Osteocyte (in vitro differentiated cells): Measurements from ENCODE around the gene PICALM. TPM values are rescaled to one million over a fixed set of nuclear protein-coding genes. Genes with fewer than 3 reads are reported as not detected.
A peak's percentile ranks its signal among the peaks of the same experiment; 100 is the strongest.
"Not testable (repeated sequence)": the region's sequence is repeated elsewhere in the genome, so short reads cannot be mapped to it uniquely, and the experiment has no call there.

Experiments used
- DNase-seq: peaks from one replicate; pipeline ENCODE4 v3.0.0; 2021; ENCODE audit warnings: mixed read lengths; ENCODE audit not compliant: unreplicated experiment; ENCODE audit errors: extremely low spot score
- H3K27ac Mint-ChIP-seq: one replicate; pipeline ENCODE4 v1.8.0; 2021; ENCODE audit warnings: mild to moderate bottlenecking, mixed read lengths; ENCODE audit not compliant: unreplicated experiment
- H3K27me3 Mint-ChIP-seq: one replicate; pipeline ENCODE4 v1.8.0; 2021; ENCODE audit warnings: mixed read lengths; ENCODE audit not compliant: unreplicated experiment
- H3K36me3 Mint-ChIP-seq: one replicate; pipeline ENCODE4 v1.8.0; 2021; ENCODE audit warnings: mixed read lengths; ENCODE audit not compliant: unreplicated experiment
- H3K4me1 Mint-ChIP-seq: one replicate; pipeline ENCODE4 v1.8.0; 2021; ENCODE audit warnings: mixed read lengths; ENCODE audit not compliant: unreplicated experiment
- H3K4me3 Mint-ChIP-seq: one replicate; pipeline ENCODE4 v1.8.0; 2021; ENCODE audit warnings: mild to moderate bottlenecking, moderate library complexity, mixed read lengths; ENCODE audit not compliant: unreplicated experiment
- H3K9me3 Mint-ChIP-seq: one replicate; pipeline ENCODE4 v1.8.0; 2021; ENCODE audit warnings: mixed read lengths; ENCODE audit not compliant: unreplicated experiment
- CTCF ChIP-seq: fragments of 200-600 bp; sonication (generic); IDR thresholded peaks from 2 replicates; pipeline ENCODE4 v1.5.0; 2021; ENCODE audit warnings: antibody characterized with exemption, mild to moderate bottlenecking, moderate library complexity
- total RNA-seq: library from RNA; stranded (reverse); gene quantifications from 2 replicates; pipeline ENCODE4 v1.2.1, GENCODE V29; 2021

Gene PICALM
- total RNA-seq, 1 donor from 2014 or later: 267 TPM

DNA sequence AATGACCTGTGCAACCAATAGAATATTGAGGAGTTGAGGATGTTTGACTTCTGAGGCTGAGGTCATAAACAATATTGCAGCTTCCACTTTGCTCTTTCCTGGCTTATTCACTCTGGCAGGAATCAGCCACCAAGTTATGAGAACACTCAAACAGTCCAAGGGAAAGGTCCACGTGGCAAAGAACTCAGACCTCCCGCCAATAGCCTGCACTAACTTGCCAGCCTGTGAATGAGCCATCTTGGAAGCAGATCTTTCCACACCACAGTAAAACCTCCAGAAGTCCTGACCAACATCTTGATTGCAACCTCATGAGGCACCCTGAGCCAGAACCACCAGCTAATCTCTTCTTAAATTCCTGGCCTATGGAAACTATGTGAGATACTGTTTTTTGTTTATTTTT lies 22.7 kb upstream of the PICALM start:
- DNase-seq: no peak
- Mint-ChIP-seq H3K27me3 (no peaks in the 10 kb centered on the region), H3K4me1 (peaks cover 47% of the 10 kb centered on the region), H3K36me3 (peaks cover 2% of the 10 kb centered on the region), H3K27ac (peak overlapping the region; percentile 55), H3K9me3 (peaks cover 4% of the 10 kb centered on the region), H3K4me3 (no peak overlapping the region)
- no peak for TF ChIP-seq CTCF

- Mint-ChIP-seq H3K4me3 (no peak overlapping the region), H3K36me3 (peaks cover 4% of the 10 kb centered on the region), H3K9me3 (peaks cover 7% of the 10 kb centered on the region), H3K27ac (peak overlapping the region; percentile 55), H3K4me1 (peaks cover 52% of the 10 kb centered on the region), H3K27me3 (no peaks in the 10 kb centered on the region)
- TF ChIP-seq CTCF: no peak
- no peak for DNase-seq
Observed at GRCh38 chr11:86091086-86091485, 22.2 kb upstream of the PICALM start.

DNA sequence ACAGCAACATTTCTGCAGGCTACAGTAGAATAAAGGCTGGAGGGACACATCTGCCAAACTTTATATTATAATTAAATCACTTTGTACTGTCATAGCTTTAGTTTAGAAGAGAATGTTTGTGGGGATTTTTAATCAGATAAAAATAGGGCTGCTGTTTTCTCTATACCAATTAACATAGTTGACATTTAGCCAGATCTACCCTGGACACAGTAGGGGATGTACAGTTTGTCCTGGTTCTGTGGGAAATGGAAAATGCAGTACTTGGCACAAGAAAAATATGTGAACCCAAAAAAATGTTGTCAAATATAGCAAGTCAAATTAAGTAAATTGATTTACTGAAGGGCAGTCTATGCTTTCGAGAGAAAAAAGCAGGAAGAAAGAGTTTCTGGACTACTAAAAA lies 20.8 kb upstream of the PICALM start:
- Mint-ChIP-seq H3K9me3 (peaks cover 7% of the 10 kb centered on the region), H3K27ac (peak overlapping the region; percentile 76), H3K36me3 (peaks cover 4% of the 10 kb centered on the region), H3K4me3 (no peak overlapping the region), H3K4me1 (peaks cover 59% of the 10 kb centered on the region), H3K27me3 (no peaks in the 10 kb centered on the region)
- no peak for TF ChIP-seq CTCF
- no peak for DNase-seq

GRCh38 chr11:86087688-86088087 lies 18.8 kb upstream of the PICALM start:
- not testable (repeated sequence) for H3K36me3 Mint-ChIP-seq, H3K27ac Mint-ChIP-seq, H3K9me3 Mint-ChIP-seq, H3K4me3 Mint-ChIP-seq, DNase-seq, H3K27me3 Mint-ChIP-seq
- peaks cover 55% of the 10 kb centered on the region for H3K4me1 Mint-ChIP-seq

DNA sequence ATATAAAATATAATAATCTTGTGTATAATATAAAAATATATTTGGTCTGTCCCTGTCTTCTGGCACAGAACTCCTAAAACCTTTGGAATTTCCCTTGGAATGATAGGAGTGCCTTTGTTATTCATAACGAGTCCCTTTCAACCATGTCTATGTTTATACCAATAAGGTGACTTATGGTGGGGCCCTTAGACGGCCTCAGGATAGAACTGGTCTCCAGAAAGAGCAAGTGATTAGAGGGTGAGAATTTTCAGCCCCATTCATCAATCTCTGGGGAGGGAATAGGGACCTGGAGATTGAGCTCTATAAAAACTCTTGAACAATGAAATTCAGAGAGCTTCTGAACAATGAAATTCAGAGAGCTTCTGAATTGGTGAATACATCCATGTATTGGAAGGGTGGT lies 18.4 kb upstream of the PICALM start:
- Mint-ChIP-seq H3K27me3 (no peaks in the 10 kb centered on the region), H3K4me1 (peaks cover 55% of the 10 kb centered on the region), H3K36me3 (peaks cover 4% of the 10 kb centered on the region), H3K9me3 (peaks cover 12% of the 10 kb centered on the region), H3K4me3 (no peak overlapping the region), H3K27ac (no peak overlapping the region)
- no peak for TF ChIP-seq CTCF
- no peak for DNase-seq

DNA sequence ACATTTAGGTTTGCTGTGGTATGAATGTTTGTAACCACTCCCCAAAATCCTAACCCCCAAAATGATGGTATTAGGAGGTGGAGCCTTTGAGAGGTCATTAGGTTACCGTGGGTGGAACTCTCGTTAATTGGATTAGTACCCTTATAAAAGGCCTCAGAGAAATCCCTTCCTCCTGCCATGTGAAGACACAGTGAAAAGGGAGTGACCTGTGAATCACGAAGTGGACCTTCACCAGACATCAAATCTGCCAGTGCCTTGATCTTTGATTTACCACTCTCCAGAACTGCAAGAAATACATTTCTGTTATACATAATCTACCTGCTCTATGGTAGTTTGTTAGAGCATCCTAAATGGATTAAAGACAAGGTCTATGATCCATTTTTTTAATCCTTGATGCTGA lies 12.6 kb upstream of the PICALM start:
- no peak for TF ChIP-seq CTCF
- H3K36me3 Mint-ChIP-seq: peaks cover under 1% of the 10 kb centered on the region
- H3K27ac Mint-ChIP-seq: no peak overlapping the region
- no peak for DNase-seq
- peaks cover 11% of the 10 kb centered on the region for H3K4me1 Mint-ChIP-seq
- peaks cover 9% of the 10 kb centered on the region for H3K9me3 Mint-ChIP-seq
- no peaks in the 10 kb centered on the region for H3K27me3 Mint-ChIP-seq
- no peak overlapping the region for H3K4me3 Mint-ChIP-seq
